HepG2 (cell line): ENCODE measurements around the gene WDR87. TPM values are rescaled to one million over a fixed set of nuclear protein-coding genes. Genes with fewer than 3 reads are reported as not detected.

ENCODE experiments used
- ATF7 ChIP-seq, 2 experiments: fragments of 450-650 bp in 1 of 2; sonication (generic) in 1 of 2; formaldehyde crosslinking in 1 of 2; IDR thresholded peaks; 2 replicates each; pipeline versions ENCODE4 v1.4.0 to v1.6.1; 2016 to 2020; ENCODE audit warnings: antibody characterized with exemption in 1 of 2, mild to moderate bottlenecking in 1 of 2, missing genetic modification reagents in 1 of 2
- CEBPB ChIP-seq: IDR thresholded peaks from 2 replicates; pipeline ENCODE4 v1.6.1; 2011; ENCODE audit warnings: low read depth, low read length, improper control_type of control experiment, borderline replicate concordance
- CENPT ChIP-seq: sonication (generic); formaldehyde crosslinking; IDR thresholded peaks from 2 replicates; pipeline ENCODE4 v1.8.0; 2022; ENCODE audit warnings: low read depth, mild to moderate bottlenecking, moderate library complexity, missing genetic modification reagents
- ELF1 ChIP-seq: sonication (generic); formaldehyde crosslinking; IDR thresholded peaks from 2 replicates; pipeline ENCODE4 v1.4.0; 2020; ENCODE audit warnings: missing genetic modification reagents
- FOXC1 ChIP-seq: sonication (generic); formaldehyde crosslinking; IDR thresholded peaks from 2 replicates; pipeline ENCODE4 v1.8.0; 2022; ENCODE audit warnings: mild to moderate bottlenecking, missing genetic modification reagents, borderline replicate concordance
- HOXA7 ChIP-seq: sonication (generic); formaldehyde crosslinking; IDR thresholded peaks from 2 replicates; pipeline ENCODE4 v1.8.1; 2022; ENCODE audit warnings: mild to moderate bottlenecking, missing genetic modification reagents, moderate library complexity
- MTF2 ChIP-seq: sonication (generic); formaldehyde crosslinking; IDR thresholded peaks from 2 replicates; pipeline ENCODE4 v1.5.0; 2020; ENCODE audit warnings: missing genetic modification reagents, borderline replicate concordance
- POLR2AphosphoS5 ChIP-seq: IDR thresholded peaks from 2 replicates; pipeline ENCODE4 v1.6.1; 2012; ENCODE audit warnings: low read depth, low read length
- SALL2 ChIP-seq: sonication (generic); formaldehyde crosslinking; IDR thresholded peaks from 2 replicates; pipeline ENCODE4 v1.8.1; 2023; ENCODE audit warnings: mild to moderate bottlenecking, missing genetic modification reagents, inconsistent platforms
- SNAPC2 ChIP-seq: sonication (generic); formaldehyde crosslinking; IDR thresholded peaks from 2 replicates; pipeline ENCODE4 v1.8.1; 2022; ENCODE audit warnings: mild to moderate bottlenecking, missing genetic modification reagents
- TBP ChIP-seq: sonication (generic); formaldehyde crosslinking; IDR thresholded peaks from 2 replicates; pipeline ENCODE4 v1.5.0; 2020; ENCODE audit warnings: missing genetic modification reagents
- ZMYM4 ChIP-seq: sonication (generic); formaldehyde crosslinking; IDR thresholded peaks from 2 replicates; pipeline ENCODE4 v1.8.1; 2023; ENCODE audit warnings: mild to moderate bottlenecking, missing genetic modification reagents
- ZNF205 ChIP-seq: IDR thresholded peaks from 2 replicates; pipeline ENCODE4 v1.6.1; 2018; ENCODE audit warnings: missing biosample characterization, missing genetic modification reagents
- ZNF552 ChIP-seq: sonication (generic); formaldehyde crosslinking; IDR thresholded peaks from 2 replicates; pipeline ENCODE4 v1.9.0; 2022; ENCODE audit warnings: missing genetic modification reagents, mild to moderate bottlenecking, borderline replicate concordance
- ZNF652 ChIP-seq: IDR thresholded peaks from 2 replicates; pipeline ENCODE4 v1.6.1; 2016; ENCODE audit warnings: low read depth, borderline replicate concordance
- polyA plus RNA-seq, 8 experiments: library from polyadenylated mRNA; depleted of rRNA in 3 of 8; stranded (reverse) in 7 of 8; unstranded in 1 of 8; fragments of >200 nt; fragmentation: Illumina TruSeq in 4 of 8; extraction: Trizol in 4 of 8; gene quantifications; 2 replicates each; pipeline versions ENCODE4 v1.2.1 to v1.2.3, GENCODE V29; 2011 to 2016; ENCODE audit warnings: low read depth in 4 of 8, missing spikeins in 1 of 8, mixed read lengths in 1 of 8; ENCODE audit not compliant: insufficient read depth in 1 of 8
- total RNA-seq, 5 experiments: library from RNA; depleted of rRNA; stranded (reverse); fragments of >200 nt; fragmentation: Illumina TruSeq; extraction: Trizol; gene quantifications; 2 replicates each; pipeline ENCODE4 v1.2.3, GENCODE V29; 2016; ENCODE audit warnings: low read depth in 1 of 5
- TF ChIP-seq, protein P1 (sequence below), 2 experiments: sonication (generic) in 1 of 2; formaldehyde crosslinking in 1 of 2; IDR thresholded peaks; 2 replicates each; pipeline versions ENCODE4 v1.4.0 to v1.6.1; 2016 to 2020; ENCODE audit warnings: borderline replicate concordance in 1 of 2, low read depth in 1 of 2, mild to moderate bottlenecking in 1 of 2, missing genetic modification reagents in 1 of 2
- TF ChIP-seq, protein P2 (sequence below): sonication (generic); formaldehyde crosslinking; IDR thresholded peaks from 2 replicates; pipeline ENCODE4 v1.5.0; 2020; ENCODE audit warnings: mild to moderate bottlenecking, missing genetic modification reagents, moderate library complexity
- TF ChIP-seq, protein P3 (sequence below): IDR thresholded peaks from 2 replicates; pipeline ENCODE4 v1.6.1; 2016; ENCODE audit warnings: missing genetic modification reagents, missing compliant biosample characterization

Gene WDR87
- total and polyA plus RNA-seq, 2 of the 13 experiments (the other 11 are each of a cell fraction or from before 2014, with no cell fraction given): not detected

DNA sequence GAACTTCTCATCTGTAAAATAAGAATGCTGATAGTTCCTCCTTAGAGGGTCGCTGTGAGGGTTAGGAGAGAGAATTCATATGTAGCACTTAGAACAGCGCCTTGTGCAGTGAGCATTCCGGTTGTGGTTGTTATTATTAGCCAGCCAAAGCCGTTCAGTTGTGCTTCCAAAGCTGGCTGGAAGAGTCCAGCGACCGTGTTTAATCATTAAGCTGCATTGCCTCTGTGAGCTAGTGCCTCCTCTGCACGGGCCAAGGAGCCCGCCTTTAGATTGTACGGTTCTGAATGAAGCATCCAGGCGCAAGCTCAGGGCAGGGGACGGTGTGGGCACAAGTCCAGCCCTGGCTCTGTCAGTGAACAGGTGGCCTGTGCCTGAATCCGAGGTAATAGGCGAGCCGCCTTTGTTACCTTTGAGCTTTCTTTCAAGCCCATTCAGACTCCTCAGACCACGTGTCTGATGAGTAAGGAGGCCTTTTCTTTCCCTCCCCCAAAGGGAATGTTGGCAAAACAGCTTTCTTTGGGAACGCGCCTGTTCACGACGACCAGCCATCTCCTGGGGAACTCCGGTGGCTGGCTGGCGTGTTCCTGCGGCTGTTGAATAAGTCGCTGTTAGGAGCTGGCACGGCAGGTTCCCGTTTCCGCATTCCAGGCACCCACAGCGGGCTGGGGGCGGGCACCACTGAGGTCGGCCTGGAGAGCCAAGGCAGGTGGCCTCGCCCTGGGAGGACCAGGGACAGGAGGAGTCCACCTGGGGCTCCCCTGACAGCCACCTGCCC is 25.7 kb upstream of the WDR87 start (continued):
- TF ChIP-seq, protein P1, sequence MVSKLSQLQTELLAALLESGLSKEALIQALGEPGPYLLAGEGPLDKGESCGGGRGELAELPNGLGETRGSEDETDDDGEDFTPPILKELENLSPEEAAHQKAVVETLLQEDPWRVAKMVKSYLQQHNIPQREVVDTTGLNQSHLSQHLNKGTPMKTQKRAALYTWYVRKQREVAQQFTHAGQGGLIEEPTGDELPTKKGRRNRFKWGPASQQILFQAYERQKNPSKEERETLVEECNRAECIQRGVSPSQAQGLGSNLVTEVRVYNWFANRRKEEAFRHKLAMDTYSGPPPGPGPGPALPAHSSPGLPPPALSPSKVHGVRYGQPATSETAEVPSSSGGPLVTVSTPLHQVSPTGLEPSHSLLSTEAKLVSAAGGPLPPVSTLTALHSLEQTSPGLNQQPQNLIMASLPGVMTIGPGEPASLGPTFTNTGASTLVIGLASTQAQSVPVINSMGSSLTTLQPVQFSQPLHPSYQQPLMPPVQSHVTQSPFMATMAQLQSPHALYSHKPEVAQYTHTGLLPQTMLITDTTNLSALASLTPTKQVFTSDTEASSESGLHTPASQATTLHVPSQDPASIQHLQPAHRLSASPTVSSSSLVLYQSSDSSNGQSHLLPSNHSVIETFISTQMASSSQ (IDR thresholded peaks at IDR 0.05; ENCODE audit: low read depth): peak; percentile 93
- TF ChIP-seq, protein P1 (CRISPR knock-in tag; IDR thresholded peaks at IDR 0.05; ENCODE audit: borderline replicate concordance): peak; percentile 93
- TF ChIP-seq TBP (CRISPR knock-in tag): no peak
- TF ChIP-seq FOXC1 (CRISPR knock-in tag): peak; percentile 40; the same call in 1 of the 2 replicates
- TF ChIP-seq, protein P2, sequence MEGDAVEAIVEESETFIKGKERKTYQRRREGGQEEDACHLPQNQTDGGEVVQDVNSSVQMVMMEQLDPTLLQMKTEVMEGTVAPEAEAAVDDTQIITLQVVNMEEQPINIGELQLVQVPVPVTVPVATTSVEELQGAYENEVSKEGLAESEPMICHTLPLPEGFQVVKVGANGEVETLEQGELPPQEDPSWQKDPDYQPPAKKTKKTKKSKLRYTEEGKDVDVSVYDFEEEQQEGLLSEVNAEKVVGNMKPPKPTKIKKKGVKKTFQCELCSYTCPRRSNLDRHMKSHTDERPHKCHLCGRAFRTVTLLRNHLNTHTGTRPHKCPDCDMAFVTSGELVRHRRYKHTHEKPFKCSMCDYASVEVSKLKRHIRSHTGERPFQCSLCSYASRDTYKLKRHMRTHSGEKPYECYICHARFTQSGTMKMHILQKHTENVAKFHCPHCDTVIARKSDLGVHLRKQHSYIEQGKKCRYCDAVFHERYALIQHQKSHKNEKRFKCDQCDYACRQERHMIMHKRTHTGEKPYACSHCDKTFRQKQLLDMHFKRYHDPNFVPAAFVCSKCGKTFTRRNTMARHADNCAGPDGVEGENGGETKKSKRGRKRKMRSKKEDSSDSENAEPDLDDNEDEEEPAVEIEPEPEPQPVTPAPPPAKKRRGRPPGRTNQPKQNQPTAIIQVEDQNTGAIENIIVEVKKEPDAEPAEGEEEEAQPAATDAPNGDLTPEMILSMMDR (CRISPR knock-in tag): peak; percentile 27; the same call in 1 of the 2 replicates
- TF ChIP-seq ELF1 (CRISPR knock-in tag): peak; percentile 99
- TF ChIP-seq CENPT: no peak
- no peak for TF ChIP-seq CEBPB
- TF ChIP-seq ZNF552 (CRISPR knock-in tag): peak; percentile 79; the same call in 1 of the 2 replicates
- no peak for TF ChIP-seq ZNF205
- TF ChIP-seq ATF7 (IDR thresholded peaks at IDR 0.05): no peak
- TF ChIP-seq ATF7 (CRISPR knock-in tag; IDR thresholded peaks at IDR 0.05): no peak
- no peak for TF ChIP-seq SNAPC2 (CRISPR knock-in tag)
- peak; percentile 43; the same call in 1 of the 2 replicates for TF ChIP-seq ZMYM4 (CRISPR knock-in tag)
- TF ChIP-seq POLR2AphosphoS5: peak; percentile 26; the same call in 1 of the 2 replicates
- TF ChIP-seq ZNF652 (CRISPR knock-in tag): no peak
- no peak for TF ChIP-seq MTF2 (CRISPR knock-in tag)
- TF ChIP-seq HOXA7: no peak
- TF ChIP-seq, protein P3, sequence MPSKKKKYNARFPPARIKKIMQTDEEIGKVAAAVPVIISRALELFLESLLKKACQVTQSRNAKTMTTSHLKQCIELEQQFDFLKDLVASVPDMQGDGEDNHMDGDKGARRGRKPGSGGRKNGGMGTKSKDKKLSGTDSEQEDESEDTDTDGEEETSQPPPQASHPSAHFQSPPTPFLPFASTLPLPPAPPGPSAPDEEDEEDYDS (CRISPR knock-in tag): 0 out of 2 replicates have a peak, but pooled peaks have one; percentile 23
- no peak for TF ChIP-seq SALL2 (CRISPR knock-in tag)
